GM18907 (cell line): ENCODE data around the gene FLOT1.
"Not testable (repeated sequence)": the region's sequence is repeated elsewhere in the genome, so short reads cannot be mapped to it uniquely, and the experiment has no call there.

ENCODE experiments used
- ATAC-seq: cut with Tn5 transposase; IDR thresholded peaks from one replicate; pipeline ENCODE4 v1.9.1; 2021; ENCODE audit warnings: mild to moderate bottlenecking, moderate library complexity; ENCODE audit not compliant: unreplicated experiment

The FLOT1 gene

DNA sequence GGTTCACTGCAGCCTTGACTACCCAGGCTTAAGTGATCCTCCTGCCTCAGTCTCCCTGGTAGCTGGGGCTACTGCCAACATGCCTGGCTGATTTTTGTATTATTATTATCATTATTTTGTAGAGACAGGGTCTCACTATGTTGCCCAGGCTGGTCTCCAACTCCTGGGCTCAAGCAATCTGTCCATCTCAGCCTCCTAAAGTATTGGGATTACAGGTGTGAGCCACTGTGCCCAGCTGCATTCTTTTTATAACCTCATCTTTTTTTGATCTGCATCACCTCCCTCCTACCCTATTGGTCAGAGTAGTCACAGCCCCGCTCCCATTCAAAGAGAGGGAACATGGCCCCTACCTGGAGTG lies 25.4 kb upstream of the FLOT1 start:
- ATAC-seq: no peak

- peak; percentile 57 for ATAC-seq
These were observed 24.9 kb upstream of the FLOT1 start for GRCh38 chr6:30767158-30767943.

DNA sequence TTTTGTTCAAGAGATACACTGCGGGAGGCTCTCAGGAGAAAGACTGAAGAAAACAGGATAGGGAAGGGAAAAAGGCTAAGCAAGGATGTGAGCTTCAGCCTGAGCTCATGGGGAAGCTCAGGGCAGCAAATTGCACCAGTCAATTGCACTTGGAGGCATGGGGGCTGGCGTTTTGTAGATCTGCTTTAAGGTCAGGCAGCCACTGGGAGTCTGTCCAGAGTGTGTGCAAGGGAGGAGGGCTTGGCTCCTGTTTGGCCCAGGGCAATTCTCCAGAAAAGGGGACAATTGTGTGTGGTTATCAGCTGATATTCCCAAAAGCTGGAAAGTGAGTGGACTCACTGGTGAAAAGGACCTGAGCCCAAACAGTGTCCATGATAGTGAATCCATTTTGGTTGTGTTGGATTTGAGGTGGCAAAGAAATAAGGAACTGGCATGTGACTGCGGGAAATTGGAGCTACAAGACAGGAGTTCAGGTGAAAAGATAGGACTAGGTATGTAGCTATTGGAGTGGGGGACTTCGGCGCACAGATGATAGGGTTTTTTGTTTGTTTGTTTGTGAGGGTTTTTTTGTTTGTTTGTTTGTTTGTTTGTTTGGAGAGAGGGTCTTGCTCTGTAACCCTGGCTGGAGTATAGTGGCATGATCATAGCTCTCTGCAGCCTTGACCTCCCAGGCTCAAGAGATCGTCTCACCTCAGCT lies 24.1 kb upstream of the FLOT1 start:
- no peak for ATAC-seq

DNA sequence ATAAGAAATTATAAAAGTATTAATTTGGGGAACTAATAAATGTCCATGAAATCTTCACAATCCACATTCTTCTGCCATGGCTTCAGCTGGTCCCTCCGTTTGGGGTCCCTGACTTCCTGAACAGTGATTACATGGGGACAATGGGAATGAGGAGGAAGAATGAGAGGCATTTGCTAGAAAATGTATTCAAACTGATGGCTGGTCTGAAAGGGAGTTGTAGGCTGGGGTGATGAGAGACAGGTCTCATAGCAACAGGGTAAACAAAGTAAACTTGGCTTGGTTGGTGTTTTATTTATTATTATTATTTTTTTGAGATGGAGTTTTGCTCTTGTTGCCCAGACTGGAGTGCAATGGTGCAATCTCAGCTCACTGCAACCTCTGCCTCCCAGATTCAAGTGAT lies 23.0 kb upstream of the FLOT1 start:
- not testable (repeated sequence) for ATAC-seq

- not testable (repeated sequence) for ATAC-seq
These were observed 22.1 kb upstream of the FLOT1 start for GRCh38 chr6:30764490-30765043.

GRCh38 chr6:30763618-30764489 lies 21.4 kb upstream of the FLOT1 start:
- ATAC-seq: peak; percentile 43

GRCh38 chr6:30763155-30763617 lies 20.7 kb upstream of the FLOT1 start:
- ATAC-seq: no peak

- no peak for ATAC-seq
These were observed 19.4 kb upstream of the FLOT1 start for GRCh38 chr6:30761791-30762429.

- no peak for ATAC-seq
These were observed 18.1 kb upstream of the FLOT1 start for GRCh38 chr6:30760549-30760948.

DNA sequence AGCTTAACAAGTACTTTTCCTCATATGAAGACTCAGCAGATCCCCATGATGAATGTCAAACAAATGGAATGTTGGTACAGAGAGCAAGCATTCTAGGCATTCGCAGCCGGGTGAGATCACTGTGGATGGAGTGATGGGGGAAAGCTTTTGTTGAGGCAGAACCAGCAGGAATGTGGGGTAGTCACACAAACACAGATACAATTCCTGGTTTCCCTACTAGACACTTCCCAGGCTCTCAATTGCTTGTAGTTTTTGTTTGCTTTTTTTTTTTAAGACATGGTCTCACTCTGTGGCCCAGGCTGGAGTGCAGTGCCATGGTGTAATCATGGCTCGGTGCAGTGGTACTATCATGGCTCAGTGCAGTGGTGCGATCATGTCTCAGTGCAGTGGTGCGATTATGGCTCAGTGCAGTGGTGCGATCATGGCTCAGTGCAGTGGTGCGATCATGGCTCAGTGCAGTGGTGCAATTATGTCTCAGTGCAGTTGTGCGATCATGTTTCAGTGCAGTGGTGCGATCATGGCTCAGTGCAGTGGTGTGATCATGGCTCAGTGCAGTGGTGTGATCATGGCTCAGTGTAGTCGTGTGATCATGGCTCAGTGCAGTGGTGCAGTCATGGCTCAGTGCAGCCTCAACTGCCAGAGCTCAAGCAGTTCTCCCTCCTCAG lies 17.2 kb upstream of the FLOT1 start:
- ATAC-seq: no peak

- ATAC-seq: no peak
These were observed 14.9 kb upstream of the FLOT1 start for GRCh38 chr6:30757261-30757904.

DNA sequence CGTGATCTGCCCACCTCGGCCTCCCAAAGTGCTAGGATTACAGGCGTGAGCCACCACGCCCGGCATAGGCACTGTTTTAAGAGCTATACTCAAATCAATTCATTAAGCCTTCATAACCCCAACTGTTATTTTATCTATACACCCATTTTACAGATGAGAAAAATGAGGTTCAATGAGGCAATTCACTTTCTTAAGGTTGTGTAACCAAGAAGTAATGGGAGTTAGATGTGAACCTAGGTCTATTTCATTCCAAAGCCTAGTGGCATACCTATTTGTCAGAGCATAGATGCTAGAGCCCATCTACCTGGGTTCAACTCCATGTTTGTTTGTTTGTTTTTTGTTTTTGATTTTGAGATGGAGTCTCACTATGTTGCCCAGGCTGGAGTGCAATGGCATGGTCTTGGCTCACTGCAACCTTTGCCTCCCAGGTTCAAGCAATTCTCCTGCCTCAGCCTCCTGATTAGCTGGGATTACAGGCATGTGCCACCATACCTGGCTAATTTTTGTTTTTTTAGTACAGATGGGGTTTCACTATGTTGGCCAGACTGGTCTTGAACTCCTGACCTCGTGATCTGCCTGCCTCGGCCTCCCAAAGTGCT lies 14.0 kb upstream of the FLOT1 start:
- not testable (repeated sequence) for ATAC-seq

GRCh38 chr6:30754631-30755030 lies 12.1 kb upstream of the FLOT1 start:
- no peak for ATAC-seq

- ATAC-seq: no peak
These were observed 9.9 kb upstream of the FLOT1 start for GRCh38 chr6:30752157-30752927.

DNA sequence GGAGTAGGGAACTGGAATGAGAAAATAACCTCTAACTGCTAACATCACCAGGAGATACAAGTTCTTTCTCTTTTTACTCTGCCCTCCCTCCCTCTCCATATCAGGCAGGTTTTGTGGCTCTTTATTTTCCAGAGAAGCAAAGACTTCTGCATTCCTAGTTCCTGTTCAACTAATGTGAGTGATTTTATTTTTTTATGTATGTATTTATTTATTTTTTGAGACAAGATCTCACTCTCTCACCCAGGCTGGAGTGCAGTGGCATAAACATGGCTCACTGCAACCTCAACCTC lies 7.8 kb upstream of the FLOT1 start:
- no peak for ATAC-seq

DNA sequence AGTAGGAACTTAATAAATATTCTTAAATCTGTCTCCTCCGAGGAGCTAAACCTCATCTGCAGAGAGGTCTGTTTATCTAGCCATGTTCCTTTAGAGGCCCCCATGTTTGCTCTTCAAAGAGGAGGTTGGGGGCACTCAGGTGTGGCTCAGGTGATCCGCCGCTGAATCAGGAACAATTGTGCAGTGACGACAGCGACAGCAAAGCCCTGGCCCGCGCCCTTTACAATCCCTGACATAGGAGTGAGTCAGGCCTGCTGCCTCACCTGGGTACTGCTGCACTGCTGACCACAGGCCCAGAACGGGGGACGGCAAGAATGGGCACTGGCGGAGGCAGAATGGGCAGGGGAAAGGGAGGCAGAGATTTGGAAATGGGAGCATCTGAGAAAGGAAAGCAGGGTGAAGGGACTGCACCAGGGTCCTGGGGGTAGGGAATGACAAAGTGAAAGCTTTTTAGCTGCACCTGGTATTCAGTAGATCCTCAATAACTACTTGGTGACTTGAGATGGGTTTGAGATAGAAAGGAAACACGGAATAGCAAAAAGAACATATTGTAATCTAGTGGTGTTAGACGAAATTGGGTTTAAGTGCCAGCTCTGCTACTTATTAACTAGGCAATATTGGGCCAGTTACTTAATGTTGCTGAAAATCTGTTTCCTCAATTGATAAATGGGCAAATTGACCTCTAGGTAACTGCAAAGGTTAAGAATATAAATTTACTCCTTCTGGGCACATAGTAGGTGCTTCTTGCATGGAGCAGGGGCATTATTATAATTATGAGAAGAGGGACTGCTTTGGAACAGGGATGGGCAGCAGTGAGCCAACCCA lies 7.3 kb upstream of the FLOT1 start:
- no peak for ATAC-seq

GRCh38 chr6:30748851-30749540 lies 6.5 kb upstream of the FLOT1 start:
- ATAC-seq: no peak
